K562 (cell line): ENCODE measurements around the gene IL25. TPM values are rescaled to one million over a fixed set of nuclear protein-coding genes. Genes with fewer than 3 reads are reported as not detected.
"Not testable (repeated sequence)": the region's sequence is repeated elsewhere in the genome, so short reads cannot be mapped to it uniquely, and the experiment has no call there.

Experiments used
- ATAC-seq: fragments of 200-7000 bp; cut with Tn5 transposase; 3 replicates; pipeline ENCODE4 v1.9.1; 2020; ENCODE audit warnings: moderate library complexity
- BruUV-seq: library from RNA; stranded (reverse); fragments of 400-500 nt; replicated peaks from 2 replicates; lab custom pipeline; 2021; lab: Mats Ljungman, UMichigan
- CTCF ChIA-PET: fragments of 300-600 bp; formaldehyde crosslinking; extraction: SDS; loops from one replicate; lab custom pipeline; 2021; ENCODE audit warnings: low intra/inter-chr PET ratio; lab: Yijun Ruan, JAX
- POLR2A ChIA-PET: fragments of 300-600, 350-650 bp; sonication (Branson Sonifier 250); formaldehyde crosslinking; extraction: SDS; loops from one replicate; lab custom pipeline; 2021; ENCODE audit warnings: antibody characterized with exemption, inconsistent platforms; lab: Yijun Ruan, JAX
- DNase-seq, 4 experiments: peaks; one replicate each; pipeline versions ENCODE4 v3.0.0 to v3.0.0-alpha.2; 2011 to 2018; ENCODE audit warnings: low spot score in 3 of 4, mixed read lengths in 3 of 4; ENCODE audit errors: extremely low read depth in 1 of 4
- FAIRE-seq: peaks from 2 replicates; lab custom pipeline; 2011; peaks lifted over from hg19 to GRCh38; lab: Jason Lieb, UNC
- H2AFZ ChIP-seq: 2 replicates; pipeline ENCODE4 v1.6.0; 2011; ENCODE audit warnings: low read depth, low read length, control low read depth, inconsistent platforms
- H3K27ac ChIP-seq: fragments of 200-600 bp; 3 replicates; pipeline ENCODE4 v1.8.0; 2011; ENCODE audit warnings: low read depth, mild to moderate bottlenecking, control low read depth, inconsistent platforms, low read length, moderate library complexity, mixed read lengths; ENCODE audit errors: extremely low read depth
- H3K27me3 ChIP-seq, 2 experiments: fragments of 300-600 bp in 1 of 2; 2 replicates in 1 of 2; 3 replicates in 1 of 2; pipeline versions ENCODE4 v1.6.0 to v1.8.0; 2011; ENCODE audit warnings: inconsistent platforms in 2 of 2, low read length in 2 of 2, mild to moderate bottlenecking in 1 of 2, mixed read lengths in 1 of 2, moderate library complexity in 1 of 2; ENCODE audit not compliant: control insufficient read depth in 2 of 2, insufficient read depth in 2 of 2
- H3K36me3 ChIP-seq: fragments of 300-600 bp; 3 replicates; pipeline ENCODE4 v1.8.0; 2011; ENCODE audit warnings: mild to moderate bottlenecking, low read length, inconsistent platforms; ENCODE audit not compliant: control insufficient read depth, insufficient read depth
- H3K4me1 ChIP-seq, 2 experiments: fragments of 200-600 bp in 1 of 2; replicated peaks in 1 of 2; 2 replicates in 1 of 2; 3 replicates in 1 of 2; pipeline versions ENCODE4 v1.5.1 to v1.8.0; 2011; ENCODE audit warnings: inconsistent platforms in 2 of 2, low read length in 2 of 2, mild to moderate bottlenecking in 1 of 2, mixed read lengths in 1 of 2, moderate library complexity in 1 of 2; ENCODE audit not compliant: control insufficient read depth in 2 of 2, insufficient read depth in 2 of 2
- H3K4me2 ChIP-seq: 2 replicates; pipeline ENCODE4 v1.6.1; 2011; ENCODE audit warnings: low read length, control low read depth, inconsistent platforms, mixed read lengths; ENCODE audit not compliant: insufficient read depth
- H3K4me3 ChIP-seq: fragments of 200-600 bp; sonication (generic), shearing (Covaris generic); 2 replicates; pipeline ENCODE4 v1.5.1; 2016; ENCODE audit warnings: control low read depth, inconsistent platforms
- H3K79me2 ChIP-seq: fragments of 200-600 bp; 3 replicates; pipeline ENCODE4 v1.8.0; 2011; ENCODE audit warnings: low read length, inconsistent platforms; ENCODE audit not compliant: control insufficient read depth, insufficient read depth
- H3K9ac ChIP-seq, 2 experiments: 2 replicates each; pipeline versions ENCODE4 v1.6.0 to v1.6.1; 2011; ENCODE audit warnings: low read depth in 2 of 2, low read length in 2 of 2, control low read depth in 1 of 2, inconsistent platforms in 1 of 2, mild to moderate bottlenecking in 1 of 2, mixed read lengths in 1 of 2; ENCODE audit not compliant: insufficient read depth in 1 of 2
- H3K9me1 ChIP-seq: one replicate; pipeline ENCODE4 v1.6.0; 2011; ENCODE audit warnings: inconsistent platforms, mild to moderate bottlenecking, low read length, moderate library complexity; ENCODE audit not compliant: control insufficient read depth, insufficient read depth
- H3K9me3 ChIP-seq: replicated peaks from 2 replicates; pipeline ENCODE4 v1.5.1; 2011; ENCODE audit warnings: low read depth, low read length, inconsistent platforms; ENCODE audit not compliant: control insufficient read depth, insufficient read depth
- H4K20me1 ChIP-seq: replicated peaks from 2 replicates; pipeline ENCODE4 v1.6.1; 2011; ENCODE audit warnings: low read length, inconsistent platforms, mixed read lengths; ENCODE audit not compliant: control insufficient read depth, insufficient read depth
- BCL6 ChIP-seq: fragments of 250-450 bp; sonication (Bioruptor Pico); IDR thresholded peaks from 2 replicates; pipeline ENCODE4 v1.4.0; 2020
- CBX2 ChIP-seq: fragments of 200-600 bp; sonication (generic); IDR thresholded peaks from one replicate; pipeline ENCODE4 v1.6.1; 2012; ENCODE audit warnings: mild to moderate bottlenecking, low read length, inconsistent platforms; ENCODE audit not compliant: insufficient read depth, poor library complexity, severe bottlenecking
- CREB3 ChIP-seq: fragments of 450-650 bp; conservative IDR thresholded peaks from 2 replicates; pipeline ENCODE4 v1.6.1; 2016; ENCODE audit warnings: missing genetic modification characterization, low read depth, mild to moderate bottlenecking, missing compliant biosample characterization, moderate library complexity
- DEAF1 ChIP-seq: fragments of 450-650 bp; formaldehyde crosslinking; IDR thresholded peaks from 2 replicates; pipeline ENCODE4 v1.4.0; 2020; ENCODE audit warnings: mild to moderate bottlenecking, moderate library complexity
- DIDO1 ChIP-seq: fragments of 450-650 bp; IDR thresholded peaks from 2 replicates; pipeline ENCODE4 v1.6.1; 2016; ENCODE audit warnings: low read depth, missing biosample characterization, missing genetic modification characterization
- E2F5 ChIP-seq: sonication (generic); formaldehyde crosslinking; IDR thresholded peaks from 2 replicates; pipeline ENCODE4 v1.8.0; 2022; ENCODE audit warnings: mild to moderate bottlenecking, missing genetic modification reagents
- FOXP1 ChIP-seq: sonication (generic); formaldehyde crosslinking; IDR thresholded peaks from 2 replicates; pipeline ENCODE4 v1.8.0; 2022; ENCODE audit warnings: mild to moderate bottlenecking, missing genetic modification reagents
- GTF2A2 ChIP-seq: IDR thresholded peaks from 2 replicates; pipeline ENCODE4 v1.6.1; 2016; ENCODE audit warnings: mild to moderate bottlenecking, missing genetic modification characterization, missing compliant biosample characterization
- NEUROD1 ChIP-seq: fragments of 150-350 bp; IDR thresholded peaks from 2 replicates; pipeline ENCODE4 v1.6.1; 2014; ENCODE audit warnings: borderline replicate concordance, low read length, low read depth; ENCODE audit not compliant: partially characterized antibody
- RUNX1 ChIP-seq: sonication (generic); IDR thresholded peaks from 2 replicates; pipeline ENCODE4 v1.6.1; 2016; ENCODE audit warnings: antibody characterized with exemption, low read depth
- SMARCC2 ChIP-seq: fragments of 450-650 bp; IDR thresholded peaks from 2 replicates; pipeline ENCODE4 v1.6.1; 2017; ENCODE audit warnings: antibody characterized with exemption, moderate library complexity, mild to moderate bottlenecking, low read depth
- XRCC3 ChIP-seq: fragments of 450-650 bp; IDR thresholded peaks from 2 replicates; pipeline ENCODE4 v1.6.1; 2017; ENCODE audit warnings: mild to moderate bottlenecking, moderate library complexity
- ZNF134 ChIP-seq: fragments of 250-450 bp; sonication (Bioruptor Pico); conservative IDR thresholded peaks from 2 replicates; pipeline ENCODE4 v1.4.0; 2020
- ZNF23 ChIP-seq: fragments of 250-450 bp; sonication (Bioruptor Pico); IDR thresholded peaks from 2 replicates; pipeline ENCODE4 v1.4.0; 2020; ENCODE audit warnings: mild to moderate bottlenecking
- WGBS: fragments of 100-300 bp; shearing (Covaris generic); methylation state at CpG from one replicate; pipeline ENCODE4 v1.1.6; 2016; ENCODE audit warnings: low coverage, mixed read lengths; ENCODE audit not compliant: insufficient coverage; ENCODE audit errors: missing lambda C conversion rate; 5-methylcytosine and 5-hydroxymethylcytosine counted together
- in situ Hi-C: fragments of 300-500 bp; cut with MboI; formaldehyde crosslinking; loops from 4 replicates; pipeline ENCODE4 v1.15.0; 2018; ENCODE audit warnings: inconsistent platforms, mixed read lengths
- intact Hi-C: fragments of 100-400 bp; cut with micrococcal nuclease; formaldehyde crosslinking; loops from 2 replicates; pipeline ENCODE4 v1.14.2; 2022
- polyA plus RNA-seq, 8 experiments: library from polyadenylated mRNA; depleted of rRNA in 4 of 8; stranded (reverse) in 5 of 8; unstranded in 3 of 8; fragments of >200 nt; fragmentation: Nextera tagmentation in 2 of 8; fragmentation: Illumina TruSeq in 1 of 8; extraction: Ambion mirVana in 2 of 8; extraction: Trizol in 1 of 8; gene quantifications; 2 replicates each; pipeline versions ENCODE4 v1.2.1 to v1.2.3, GENCODE V29; 2011 to 2014; ENCODE audit warnings: inconsistent platforms in 1 of 8, missing spikeins in 1 of 8
- total RNA-seq, 7 experiments: library from RNA; depleted of rRNA in 6 of 7; stranded (reverse); fragments of >200 nt in 6 of 7; fragmentation: Illumina TruSeq in 2 of 7; extraction: Trizol in 2 of 7; gene quantifications; 2 replicates each; pipeline versions ENCODE4 v1.2.1 to v1.2.3, GENCODE V29; 2011 to 2021; ENCODE audit warnings: low replicate concordance in 1 of 7

Gene IL25
- total and polyA plus RNA-seq, 9 of the 15 experiments (the other 6 are each of a cell fraction or from before 2014, with no cell fraction given), result not detected

DNA sequence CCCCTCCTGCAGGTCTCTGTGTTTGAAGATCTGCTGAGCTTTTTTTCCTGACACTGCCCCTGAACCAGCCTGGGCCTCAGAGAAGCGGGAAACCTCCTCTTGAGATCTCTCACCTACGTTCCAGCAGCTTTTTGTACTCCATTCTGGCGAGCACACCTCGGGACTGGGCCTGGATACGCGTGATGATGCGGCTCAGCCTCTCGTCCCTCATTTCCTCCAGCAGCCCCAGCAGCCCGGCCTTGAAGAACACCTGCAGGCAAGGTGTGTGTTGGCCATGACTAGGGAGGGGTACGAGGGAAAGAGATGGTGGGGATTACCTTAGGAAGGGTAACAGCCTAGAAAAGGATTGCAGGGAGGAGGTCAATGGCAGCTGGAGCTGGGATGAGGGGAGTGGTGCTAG, 52.6 kb downstream of the IL25 start:
- peaks cover 6 to 48% of the 10 kb centered on the region in 2 experiments; a peak in 4 of 5 replicates for H3K27me3 ChIP-seq
- in situ Hi-C loops, result no loop called here
- ATAC-seq (no peak), DNase-seq (no peak), FAIRE-seq (no peak)
- H3K79me2 ChIP-seq, result no peaks in the 10 kb centered on the region
- ChIA-PET POLR2A (no interaction called here), CTCF (no interaction called here)
- no peak overlapping the region for H3K4me3 ChIP-seq
- H3K4me1 ChIP-seq, result no peaks in the 10 kb centered on the region; a peak in 1 of 5 replicates
- H3K27ac ChIP-seq, result no peak overlapping the region
- H4K20me1 ChIP-seq, result no peaks in the 10 kb centered on the region
- H3K36me3 ChIP-seq, result no peaks in the 10 kb centered on the region
- H2AFZ ChIP-seq, result no peak overlapping the region
- intact Hi-C loops, result no loop called here
- TF ChIP-seq DIDO1 (no peak), NEUROD1 (no peak), XRCC3 (no peak), E2F5 (no peak), SMARCC2 (no peak), CREB3 (tag) (no peak), GTF2A2 (no peak), RUNX1 (no peak), ZNF134 (CRISPR knock-in tag) (no peak), BCL6 (CRISPR knock-in tag) (no peak), ZNF23 (CRISPR knock-in tag) (no peak), FOXP1 (CRISPR knock-in tag) (no peak), DEAF1 (no peak), CBX2 (no peak)
- no peak overlapping the region for H3K9ac ChIP-seq
- H3K9me1 ChIP-seq, result no peaks in the 10 kb centered on the region
- no TSS peak for BruUV-seq
- H3K4me2 ChIP-seq, result no peak overlapping the region
- 0% methylated on average over 10 of the region's 10 CpGs for whole genome bisulfite sequencing
- no peaks in the 10 kb centered on the region for H3K9me3 ChIP-seq

- WGBS, result 0% methylated on average over 2 of the region's 6 CpGs
- ATAC-seq, H3K4me2 ChIP-seq, BruUV-seq, CTCF ChIA-PET, H3K9ac ChIP-seq, H4K20me1 ChIP-seq, H2AFZ ChIP-seq, FAIRE-seq, DNase-seq, H3K4me3 ChIP-seq, H3K9me3 ChIP-seq, POLR2A ChIA-PET, H3K27ac ChIP-seq, H3K4me1 ChIP-seq, H3K9me1 ChIP-seq, H3K36me3 ChIP-seq, in situ Hi-C loops, H3K79me2 ChIP-seq, intact Hi-C loops: not testable (repeated sequence)
- peaks cover 2 to 46% of the 10 kb centered on the region in 2 experiments; a peak in 4 of 5 replicates for H3K27me3 ChIP-seq
Measured at GRCh38 chr14:23425798-23426197, 53.2 kb downstream of the IL25 start.
